ENCODE measurements around the gene NFIX.

DNA sequence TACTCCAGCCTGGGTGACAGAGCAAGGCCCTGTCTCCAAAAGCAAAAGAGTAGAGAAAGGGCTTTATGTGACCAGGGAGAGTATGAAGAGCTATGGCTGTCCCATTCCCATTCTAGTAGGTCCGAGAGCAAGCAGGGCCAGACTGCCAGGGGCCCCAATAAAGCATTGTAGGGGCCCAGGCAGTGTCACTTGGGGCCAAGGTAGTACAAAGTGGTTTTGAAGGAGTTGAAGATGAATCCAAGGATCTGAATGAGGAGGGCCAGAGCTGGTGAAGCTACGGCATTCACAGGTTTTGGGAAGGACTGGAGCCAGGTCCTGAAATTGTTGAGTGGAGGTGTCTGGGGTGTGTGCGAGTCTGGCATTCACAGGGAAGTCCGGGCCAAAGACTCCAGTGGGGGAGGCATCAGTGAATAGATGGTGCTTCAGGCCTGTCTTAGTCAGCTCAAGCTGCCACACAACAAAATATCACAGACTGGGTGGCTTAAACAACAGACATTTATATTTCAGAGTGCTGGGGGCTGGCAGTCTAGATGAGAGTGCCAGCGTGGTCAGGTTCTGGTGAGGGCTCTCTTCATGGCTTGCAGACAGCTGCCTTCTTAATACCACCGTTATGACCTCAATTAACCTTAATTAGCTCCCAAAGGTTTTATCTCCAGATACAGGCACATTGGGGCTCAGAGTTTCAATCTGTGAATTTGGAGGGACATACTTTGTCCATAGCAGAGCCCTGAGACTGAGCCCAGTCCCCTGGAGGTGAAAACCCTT lies 132.7 kb downstream of the NFIX start:
- TF ChIP-seq CTCF (IDR thresholded peaks at IDR 0.05) (no peak), SIN3A (IDR thresholded peaks at IDR 0.05; ENCODE audit: borderline replicate concordance, insufficient read depth, low read depth, low read length) (no peak), REST (IDR thresholded peaks at IDR 0.05; ENCODE audit: insufficient read depth in 1 of 2, low read depth in 2 of 2, low read length in 1 of 2) (no peak)

All from Panc1 (cell line).